Suppressor macrophage (primary cell): ENCODE measurements around the gene UGT1A4.

Source experiments
- DNase-seq, 4 experiments: peaks; one replicate each; pipeline ENCODE4 v3.0.0-alpha.2; 2020 to 2022
- total RNA-seq, 17 experiments: gene quantifications; one replicate each; lab custom pipeline; 2026; ENCODE audit warnings: mixed read lengths in 6 of 17, inconsistent platforms in 3 of 17; lab: John Stamatoyannopoulos, UW

Gene UGT1A4
- total RNA-seq: 0 to 0.55 (median 0) reads per million in 17 experiments

GRCh38 chr2:233718552-233718951, at the start of gene UGT1A4:
TSS of gene UGT1A4 (plus strand) at chr2:233718736. CDS start at chr2:233718821, 85 bp downstream.
- DNase-seq: no peak

- no peak for DNase-seq
These were observed 47.0 kb upstream of the UGT1A4 start, which contains the start of gene UGT1A9 for GRCh38 chr2:233671290-233672161. TSS of gene UGT1A9 (plus strand) at chr2:233671898. CDS start at chr2:233671935, 37 bp downstream.

GRCh38 chr2:233672886-233673285, 45.6 kb upstream of the UGT1A4 start:
- DNase-seq: peak in 1 of 4 experiments; percentile 2

- DNase-seq: no peak
These were observed 44.6 kb upstream of the UGT1A4 start for GRCh38 chr2:233673896-233674295.

GRCh38 chr2:233674314-233674713, 44.2 kb upstream of the UGT1A4 start:
- no peak for DNase-seq

- no peak for DNase-seq
These were observed 43.5 kb upstream of the UGT1A4 start for GRCh38 chr2:233674995-233675394.

GRCh38 chr2:233676046-233676445, 42.5 kb upstream of the UGT1A4 start:
- DNase-seq: no peak

- no peak for DNase-seq
These were observed 39.3 kb upstream of the UGT1A4 start for GRCh38 chr2:233679196-233679595.

GRCh38 chr2:233680361-233681045, 38.0 kb upstream of the UGT1A4 start:
- peak; percentile 41 to 65 (median 56) for DNase-seq

GRCh38 chr2:233681521-233682099, 36.9 kb upstream of the UGT1A4 start, which contains the start of gene UGT1A7:
TSS of gene UGT1A7 (plus strand) at chr2:233681901. CDS start at chr2:233681938, 37 bp downstream.
- no peak for DNase-seq

GRCh38 chr2:233684640-233685039, 33.9 kb upstream of the UGT1A4 start:
- DNase-seq: no peak

- no peak for DNase-seq
These were observed 31.6 kb upstream of the UGT1A4 start for GRCh38 chr2:233686928-233687327.

GRCh38 chr2:233688341-233688740, 30.2 kb upstream of the UGT1A4 start:
- DNase-seq: no peak

GRCh38 chr2:233689031-233689430, 29.5 kb upstream of the UGT1A4 start:
- DNase-seq: no peak

GRCh38 chr2:233689501-233689900, 29.0 kb upstream of the UGT1A4 start:
- DNase-seq: no peak

- DNase-seq: no peak
These were observed 28.1 kb upstream of the UGT1A4 start for GRCh38 chr2:233690444-233690843.

- DNase-seq: no peak
These were observed 26.8 kb upstream of the UGT1A4 start for GRCh38 chr2:233691443-233692433.

- DNase-seq: no peak
These were observed 25.9 kb upstream of the UGT1A4 start, which contains the start of gene UGT1A6 for GRCh38 chr2:233692648-233693047. TSS of gene UGT1A6 (plus strand) at chr2:233692890. CDS start at chr2:233693005, 115 bp downstream.

GRCh38 chr2:233693963-233694362, 24.6 kb upstream of the UGT1A4 start:
- no peak for DNase-seq

- DNase-seq: no peak
These were observed 19.8 kb upstream of the UGT1A4 start for GRCh38 chr2:233698740-233699139.

- DNase-seq: no peak
These were observed 19.0 kb upstream of the UGT1A4 start for GRCh38 chr2:233699424-233700027.
